ENCODE data around the gene C1orf50.
"Not testable (repeated sequence)": the region's sequence is repeated elsewhere in the genome, so short reads cannot be mapped to it uniquely, and the experiment has no call there.

Gene C1orf50

DNA sequence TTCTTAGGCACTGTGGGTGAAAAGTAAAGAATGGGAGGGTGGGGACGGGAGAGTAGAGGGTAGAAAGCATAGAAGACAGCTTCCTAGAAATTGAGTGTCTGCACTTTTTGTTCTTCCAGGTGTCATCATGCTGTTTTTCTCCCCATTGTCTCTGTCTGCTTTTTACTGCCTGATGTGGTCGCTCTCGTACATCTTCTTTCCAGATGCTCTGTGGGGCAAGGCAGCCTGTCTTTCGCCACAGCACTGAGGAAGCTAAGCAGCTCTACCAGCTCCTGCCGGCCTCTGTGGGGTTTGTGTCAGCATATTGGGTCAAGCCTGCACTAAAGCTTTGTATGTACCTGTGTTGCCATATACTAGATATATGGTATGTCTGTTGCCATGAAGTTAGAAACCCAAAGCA, 30.9 kb downstream of the C1orf50 start:
- in situ Hi-C loops (cut with MboI; ENCODE audit: low pct_unique_long_range_greater_than_20kb, low sequenced_read_pairs, unreplicated experiment): no loop called here
- TF ChIP-seq CTCF (IDR thresholded peaks at IDR 0.05; ENCODE audit: extremely low read depth, insufficient read depth, missing control alignments): no peak
- DNase-seq (ENCODE audit: low spot score): no peak

GRCh38 chr1:42801832-42802473, 34.9 kb downstream of the C1orf50 start:
- no peak for TF ChIP-seq CTCF (IDR thresholded peaks at IDR 0.05; ENCODE audit: extremely low read depth, insufficient read depth, missing control alignments)
- in situ Hi-C loops (cut with MboI; ENCODE audit: low pct_unique_long_range_greater_than_20kb, low sequenced_read_pairs, unreplicated experiment): no loop called here
- DNase-seq (ENCODE audit: low spot score): no peak

GRCh38 chr1:42806171-42806570, 39.1 kb downstream of the C1orf50 start:
- in situ Hi-C loops (cut with MboI; ENCODE audit: low pct_unique_long_range_greater_than_20kb, low sequenced_read_pairs, unreplicated experiment): no loop called here
- TF ChIP-seq CTCF (IDR thresholded peaks at IDR 0.05; ENCODE audit: extremely low read depth, insufficient read depth, missing control alignments): no peak
- no peak for DNase-seq (ENCODE audit: low spot score)

DNA sequence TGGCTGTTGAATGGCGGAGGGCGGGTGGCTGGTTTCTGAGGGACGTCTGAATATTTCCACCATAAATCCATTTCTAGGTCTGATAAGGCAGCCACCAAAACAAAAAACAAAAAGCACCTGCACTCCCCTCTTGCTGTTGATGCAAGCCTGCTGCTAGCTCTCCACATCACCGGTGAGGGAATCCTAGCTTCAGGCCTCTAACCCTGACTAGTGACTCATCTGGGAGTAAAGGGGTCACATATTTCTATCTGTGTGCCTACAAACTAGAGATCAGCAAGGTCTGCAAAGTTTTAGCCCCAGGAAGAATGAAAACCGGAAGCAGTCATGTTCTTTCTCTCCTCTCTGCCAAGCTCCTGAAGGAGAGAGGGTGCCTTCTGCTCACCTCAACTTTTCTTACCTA, 39.5 kb downstream of the C1orf50 start:
- TF ChIP-seq CTCF (IDR thresholded peaks at IDR 0.05; ENCODE audit: extremely low read depth, insufficient read depth, missing control alignments): no peak
- no peak for DNase-seq (ENCODE audit: low spot score)
- in situ Hi-C loops (cut with MboI; ENCODE audit: low pct_unique_long_range_greater_than_20kb, low sequenced_read_pairs, unreplicated experiment): no loop called here

GRCh38 chr1:42807056-42807668, 40.1 kb downstream of the C1orf50 start:
- in situ Hi-C loops (cut with MboI; ENCODE audit: low pct_unique_long_range_greater_than_20kb, low sequenced_read_pairs, unreplicated experiment): no loop called here
- DNase-seq (ENCODE audit: low spot score): no peak
- TF ChIP-seq CTCF (IDR thresholded peaks at IDR 0.05; ENCODE audit: extremely low read depth, insufficient read depth, missing control alignments): no peak

- DNase-seq (ENCODE audit: low spot score); in situ Hi-C loops (cut with MboI; ENCODE audit: low pct_unique_long_range_greater_than_20kb, low sequenced_read_pairs, unreplicated experiment): not testable (repeated sequence)
Measured at GRCh38 chr1:42814815-42815214, 47.8 kb downstream of the C1orf50 start.

DNA sequence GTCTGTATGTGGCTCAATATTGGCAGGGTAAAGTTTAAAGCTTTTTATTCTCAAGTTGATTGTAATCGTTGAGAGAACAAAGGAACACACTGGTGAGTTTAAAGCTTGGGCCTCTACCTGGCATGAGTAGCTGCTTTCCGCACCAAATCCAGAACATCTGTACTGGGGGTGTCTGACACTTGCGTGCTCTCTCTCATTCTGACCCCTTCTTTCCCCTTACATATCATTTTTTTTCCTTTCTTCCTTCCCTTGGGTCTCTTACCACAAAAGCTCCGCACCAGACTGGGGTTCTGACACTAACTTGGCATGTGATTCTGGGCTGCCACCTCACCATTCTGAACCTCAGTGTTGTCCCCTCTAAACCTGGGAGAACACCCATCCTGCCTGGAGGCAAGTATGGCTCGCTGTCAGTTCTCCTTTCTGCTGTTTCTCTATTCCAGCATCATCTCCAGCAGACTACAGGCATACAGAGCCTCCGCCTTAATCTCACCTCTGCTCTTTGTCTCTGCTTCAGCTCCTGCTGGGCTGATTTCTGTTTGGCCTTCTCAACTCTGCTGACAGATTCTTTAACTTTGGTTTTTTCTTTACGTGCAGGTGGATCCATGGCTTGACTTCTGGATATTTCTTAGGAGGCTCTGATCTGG, 49.0 kb downstream of the C1orf50 start:
- in situ Hi-C loops (cut with MboI; ENCODE audit: low pct_unique_long_range_greater_than_20kb, low sequenced_read_pairs, unreplicated experiment): no loop called here
- no peak for TF ChIP-seq CTCF (IDR thresholded peaks at IDR 0.05; ENCODE audit: extremely low read depth, insufficient read depth, missing control alignments)
- DNase-seq (ENCODE audit: low spot score): peak; percentile 18

Data from GM13977 (cell line).